Measurements from ENCODE around the gene PBX3. TPM values are rescaled to one million over a fixed set of nuclear protein-coding genes. Genes with fewer than 3 reads are reported as not detected.

PBX3 gene
- total RNA-seq, 2 donors from 2014 or later, result 15.1 to 21.1 TPM

DNA sequence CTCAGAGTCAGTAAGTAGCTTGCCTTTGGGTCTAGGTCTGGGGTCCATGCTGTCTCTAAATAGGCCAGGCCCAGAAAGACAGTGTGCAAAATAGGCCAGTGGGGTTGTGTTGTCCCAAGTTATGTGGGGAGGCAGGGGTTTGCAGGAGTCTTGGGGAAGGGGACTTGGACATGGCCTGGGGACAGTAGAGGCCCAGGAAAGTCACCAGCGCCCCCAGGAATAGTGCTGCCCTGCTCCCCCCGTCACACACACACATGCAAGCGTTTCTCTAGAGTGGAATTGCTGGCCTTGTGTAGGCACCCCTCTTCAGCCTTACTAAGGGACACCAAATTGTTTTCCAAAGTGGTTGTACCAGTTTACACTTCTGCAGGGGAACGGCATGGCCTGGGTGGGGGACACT is 227.5 kb downstream of the PBX3 start:
- H3K36me3 ChIP-seq, result no peaks in the 10 kb centered on the region
- no peak for DNase-seq
- no peaks in the 10 kb centered on the region for H3K9me3 ChIP-seq
- no peaks in the 10 kb centered on the region for H3K4me1 ChIP-seq
- H3K27me3 ChIP-seq, result no peaks in the 10 kb centered on the region
- intact Hi-C loops (cut with DNase I), result no loop called here
- H3K4me3 ChIP-seq, result no peak overlapping the region
- no peak for TF ChIP-seq CTCF (IDR thresholded peaks at IDR 0.05)
- H3K9ac ChIP-seq (ENCODE audit: low read depth in 2 of 2, low read length in 2 of 2), result no peak overlapping the region
- no peak overlapping the region for H3K27ac ChIP-seq

DNA sequence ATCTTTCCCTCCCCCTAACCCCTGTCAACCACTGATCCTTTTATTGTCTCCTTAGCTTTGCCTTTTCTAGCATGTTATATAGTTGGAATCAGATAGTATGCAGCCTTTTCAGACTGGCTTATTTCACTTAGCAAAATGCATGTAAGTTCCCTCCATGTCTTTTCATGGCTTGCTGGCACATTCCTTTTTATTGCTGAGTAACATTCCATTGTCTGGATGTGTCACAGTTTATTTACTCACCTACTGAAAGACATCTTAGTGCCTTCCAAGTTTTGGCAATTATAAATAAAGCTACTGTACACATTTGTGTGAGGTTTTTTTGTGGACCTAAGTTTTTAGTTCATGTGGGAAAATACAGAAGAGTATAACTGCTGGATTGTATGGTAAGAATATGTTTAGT is 230.1 kb downstream of the PBX3 start:
- TF ChIP-seq CTCF (IDR thresholded peaks at IDR 0.05), result no peak
- Histone ChIP-seq H3K27me3 (no peaks in the 10 kb centered on the region), H3K36me3 (no peaks in the 10 kb centered on the region), H3K4me3 (no peak overlapping the region), H3K9ac (ENCODE audit: low read depth in 2 of 2, low read length in 2 of 2) (no peak overlapping the region), H3K9me3 (no peaks in the 10 kb centered on the region), H3K4me1 (no peaks in the 10 kb centered on the region), H3K27ac (no peak overlapping the region)
- intact Hi-C loops (cut with DNase I), result no loop called here
- DNase-seq, result no peak

DNA sequence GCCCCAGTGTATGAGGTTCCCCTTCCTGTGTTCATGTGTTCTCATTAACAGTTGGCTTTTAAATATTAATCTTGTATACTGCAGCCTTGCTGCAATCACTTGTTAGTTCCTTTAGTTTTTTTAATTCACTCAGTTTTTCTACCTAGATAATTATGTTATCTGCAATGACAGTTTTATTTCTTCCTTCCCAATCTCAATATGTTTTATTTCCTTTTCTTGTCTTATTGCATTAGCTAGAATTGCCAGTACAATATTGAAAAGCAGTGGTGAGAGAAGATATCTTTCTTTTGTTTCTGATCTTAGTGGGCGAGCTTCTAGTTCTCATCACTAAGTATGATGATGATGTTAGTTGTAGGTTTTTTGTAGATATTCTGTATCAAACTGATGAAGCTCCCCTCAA is 232.2 kb downstream of the PBX3 start:
- Histone ChIP-seq H3K4me1 (no peaks in the 10 kb centered on the region), H3K27me3 (no peaks in the 10 kb centered on the region), H3K36me3 (no peaks in the 10 kb centered on the region), H3K9me3 (no peaks in the 10 kb centered on the region), H3K4me3 (no peak overlapping the region), H3K9ac (ENCODE audit: low read depth in 2 of 2, low read length in 2 of 2) (no peak overlapping the region), H3K27ac (no peak overlapping the region)
- intact Hi-C loops (cut with DNase I), result no loop called here
- DNase-seq, result no peak
- TF ChIP-seq CTCF (IDR thresholded peaks at IDR 0.05), result no peak

DNA sequence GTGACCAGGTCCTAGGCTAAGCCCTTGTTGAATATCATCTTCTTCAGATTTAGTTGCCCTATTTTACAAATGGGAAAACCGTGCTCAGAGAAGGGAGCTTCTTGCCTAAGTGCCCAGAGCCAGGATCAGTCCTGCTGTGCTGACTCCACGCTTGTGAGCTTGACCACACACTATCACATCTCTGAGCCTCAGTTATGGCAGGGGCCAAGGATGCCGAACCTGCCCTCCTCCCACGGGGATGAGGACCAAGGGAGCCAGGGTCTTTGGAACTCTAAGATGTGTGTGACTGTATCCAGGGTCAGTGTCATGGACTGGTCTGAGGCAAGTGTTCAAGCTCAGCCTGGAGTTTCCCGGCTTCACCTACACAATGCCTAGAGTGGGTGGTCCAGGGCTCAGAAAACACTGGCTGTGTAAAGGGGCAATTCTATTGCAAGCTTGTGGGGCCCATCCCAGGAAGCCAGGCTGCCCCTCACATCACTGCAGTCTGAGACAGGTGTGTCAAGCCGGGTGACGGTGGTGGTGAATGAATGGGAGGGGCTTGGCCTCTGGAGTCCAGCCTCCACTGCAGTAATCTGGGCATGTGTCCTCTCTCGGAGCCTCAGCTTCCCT is 235.7 kb downstream of the PBX3 start:
- Histone ChIP-seq H3K27me3 (no peaks in the 10 kb centered on the region), H3K4me1 (no peaks in the 10 kb centered on the region), H3K27ac (no peak overlapping the region), H3K36me3 (no peaks in the 10 kb centered on the region), H3K9ac (ENCODE audit: low read depth in 2 of 2, low read length in 2 of 2) (no peak overlapping the region), H3K9me3 (no peaks in the 10 kb centered on the region), H3K4me3 (no peak overlapping the region)
- no peak for TF ChIP-seq CTCF (IDR thresholded peaks at IDR 0.05)
- no peak for DNase-seq
- intact Hi-C loops (cut with DNase I), result no loop called here

GRCh38 chr9:125983681-125984080 is 236.5 kb downstream of the PBX3 start:
- Histone ChIP-seq H3K27ac (no peak overlapping the region), H3K36me3 (no peaks in the 10 kb centered on the region), H3K4me3 (no peak overlapping the region), H3K9ac (ENCODE audit: low read depth in 2 of 2, low read length in 2 of 2) (no peak overlapping the region), H3K27me3 (no peaks in the 10 kb centered on the region), H3K9me3 (no peaks in the 10 kb centered on the region), H3K4me1 (no peaks in the 10 kb centered on the region)
- no peak for DNase-seq
- no peak for TF ChIP-seq CTCF (IDR thresholded peaks at IDR 0.05)
- intact Hi-C loops (cut with DNase I), result no loop called here
